Nephron (organoid): ENCODE results near the gene GBF1.

Experiments
- H3K27ac Mint-ChIP-seq, 3 experiments: 2 replicates each; pipeline ENCODE4 v1.8.0; 2020; ENCODE audit warnings: mixed read lengths in 3 of 3, mild to moderate bottlenecking in 2 of 3, moderate library complexity in 1 of 3
- H3K27me3 Mint-ChIP-seq: 2 replicates; pipeline ENCODE4 v1.8.0; 2021; ENCODE audit warnings: low read depth, mild to moderate bottlenecking, moderate library complexity, mixed read lengths
- H3K36me3 Mint-ChIP-seq: 2 replicates; pipeline ENCODE4 v1.8.0; 2020; ENCODE audit warnings: low read depth, mixed read lengths
- H3K4me1 Mint-ChIP-seq: 2 replicates; pipeline ENCODE4 v1.8.0; 2020; ENCODE audit warnings: mixed read lengths
- H3K4me3 Mint-ChIP-seq, 3 experiments: 2 replicates each; pipeline ENCODE4 v1.8.0; 2020; ENCODE audit warnings: mild to moderate bottlenecking in 3 of 3, mixed read lengths in 3 of 3, moderate library complexity in 2 of 3
- H3K9me3 Mint-ChIP-seq: 2 replicates; pipeline ENCODE4 v1.8.0; 2020; ENCODE audit warnings: mixed read lengths
- TF ChIP-seq, protein P1 (sequence below), 3 experiments: fragments of 200-600 bp; sonication (generic); IDR thresholded peaks; one replicate each; pipeline ENCODE4 v1.5.0; 2021; ENCODE audit warnings: antibody characterized with exemption in 3 of 3; ENCODE audit not compliant: unreplicated experiment in 3 of 3

GBF1 gene

DNA sequence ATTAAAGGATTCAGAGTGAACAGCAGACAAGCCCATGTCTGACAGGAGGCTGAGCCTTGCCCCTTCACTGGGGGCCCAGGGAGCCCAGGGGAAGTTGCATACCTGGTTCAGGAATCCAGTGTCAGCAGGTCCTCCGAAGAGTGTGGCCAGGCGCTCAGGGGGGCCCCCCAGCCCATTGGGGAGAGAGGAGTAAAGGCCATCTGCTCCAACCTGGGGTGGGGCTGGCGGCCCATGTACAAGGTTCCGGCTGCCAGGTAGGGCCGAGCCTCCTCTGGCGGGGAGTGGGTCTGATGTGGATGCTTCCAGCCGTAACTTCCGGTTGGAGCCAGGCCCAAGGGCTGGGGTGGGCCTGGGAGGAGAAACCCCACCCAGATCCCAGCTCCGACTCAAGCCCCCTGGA, 171.0 kb downstream of the GBF1 start:
- TF ChIP-seq, protein P1, sequence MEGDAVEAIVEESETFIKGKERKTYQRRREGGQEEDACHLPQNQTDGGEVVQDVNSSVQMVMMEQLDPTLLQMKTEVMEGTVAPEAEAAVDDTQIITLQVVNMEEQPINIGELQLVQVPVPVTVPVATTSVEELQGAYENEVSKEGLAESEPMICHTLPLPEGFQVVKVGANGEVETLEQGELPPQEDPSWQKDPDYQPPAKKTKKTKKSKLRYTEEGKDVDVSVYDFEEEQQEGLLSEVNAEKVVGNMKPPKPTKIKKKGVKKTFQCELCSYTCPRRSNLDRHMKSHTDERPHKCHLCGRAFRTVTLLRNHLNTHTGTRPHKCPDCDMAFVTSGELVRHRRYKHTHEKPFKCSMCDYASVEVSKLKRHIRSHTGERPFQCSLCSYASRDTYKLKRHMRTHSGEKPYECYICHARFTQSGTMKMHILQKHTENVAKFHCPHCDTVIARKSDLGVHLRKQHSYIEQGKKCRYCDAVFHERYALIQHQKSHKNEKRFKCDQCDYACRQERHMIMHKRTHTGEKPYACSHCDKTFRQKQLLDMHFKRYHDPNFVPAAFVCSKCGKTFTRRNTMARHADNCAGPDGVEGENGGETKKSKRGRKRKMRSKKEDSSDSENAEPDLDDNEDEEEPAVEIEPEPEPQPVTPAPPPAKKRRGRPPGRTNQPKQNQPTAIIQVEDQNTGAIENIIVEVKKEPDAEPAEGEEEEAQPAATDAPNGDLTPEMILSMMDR (IDR thresholded peaks at IDR 0.05; ENCODE audit: unreplicated experiment in 3 of 3), result no peak
- Mint-ChIP-seq H3K4me3 (peak overlapping the region; percentile 6 to 21 (median 19)), H3K4me1 (peaks cover 16% of the 10 kb centered on the region), H3K27me3 (peaks cover 46% of the 10 kb centered on the region), H3K36me3 (no peaks in the 10 kb centered on the region), H3K27ac (no peak overlapping the region), H3K9me3 (no peaks in the 10 kb centered on the region)

DNA sequence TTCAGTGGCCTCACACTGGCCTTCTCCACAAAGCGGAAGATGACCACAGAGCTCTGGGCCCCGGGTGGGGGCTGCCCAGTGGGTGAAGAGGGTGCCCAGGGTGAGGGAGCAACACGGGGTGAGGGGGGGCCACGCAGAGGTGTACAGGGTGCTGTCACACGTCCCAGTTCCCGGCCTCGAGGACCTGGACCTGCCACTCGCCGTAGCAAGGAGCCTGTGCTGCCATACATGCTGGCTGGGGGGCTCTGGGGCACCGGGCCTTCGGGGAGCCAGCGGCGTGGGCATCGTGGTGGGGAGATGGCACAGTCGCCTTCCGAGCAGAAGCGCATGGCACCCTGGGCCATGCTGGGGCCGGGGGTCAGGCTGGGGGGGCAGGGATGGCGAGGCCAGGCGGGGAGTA, 171.4 kb downstream of the GBF1 start:
- Mint-ChIP-seq H3K4me1 (peaks cover 13% of the 10 kb centered on the region), H3K4me3 (no peak overlapping the region), H3K36me3 (no peaks in the 10 kb centered on the region), H3K27ac (no peak overlapping the region), H3K27me3 (peaks cover 43% of the 10 kb centered on the region), H3K9me3 (no peaks in the 10 kb centered on the region)
- TF ChIP-seq, protein P1 (IDR thresholded peaks at IDR 0.05; ENCODE audit: unreplicated experiment in 3 of 3), result no peak

DNA sequence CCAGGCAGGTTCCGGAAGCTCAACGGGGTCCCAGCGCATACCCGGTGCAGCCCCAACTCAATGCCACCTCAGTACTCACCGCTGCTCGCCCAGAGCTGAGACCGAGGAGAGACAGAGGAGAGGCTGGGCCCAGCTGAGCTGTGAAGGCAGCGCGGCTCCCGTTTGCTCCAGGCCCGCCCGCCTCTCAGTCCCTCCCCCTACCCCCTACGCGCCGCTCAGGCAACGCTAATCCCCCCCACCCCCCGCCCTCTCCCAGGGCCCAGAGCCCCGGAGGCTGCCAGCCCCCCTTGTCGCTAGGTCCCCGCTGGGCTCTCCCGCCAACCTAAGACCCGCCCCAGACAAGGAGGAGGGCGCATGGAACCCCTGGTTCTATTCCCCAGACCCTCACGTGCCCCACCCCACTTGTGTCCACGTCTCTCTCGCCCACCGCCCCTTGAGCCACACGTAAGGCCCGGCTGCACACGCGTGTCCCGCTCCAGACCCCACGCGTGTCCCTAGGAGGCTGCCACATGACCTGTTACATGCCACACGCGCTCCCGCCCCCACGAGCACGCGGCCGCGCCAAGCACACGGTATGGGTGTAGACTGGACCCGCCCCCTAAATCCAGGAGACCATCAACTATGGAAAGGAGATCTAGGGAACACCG, 173.4 kb downstream of the GBF1 start, which contains the start of gene PSD:
Gene PSD, minus strand, starts transcription at position 164 of the 647 bp plus-strand sequence. CDS start 1,747 bp downstream, outside the sequence.
- peak within 1 kb of the TSS; percentile 92 to 95 (median 95) for H3K4me3 Mint-ChIP-seq
- peaks cover 41% of the 10 kb centered on the region for H3K27me3 Mint-ChIP-seq
- H3K27ac Mint-ChIP-seq, result peak within 1 kb of the TSS in 1 of 3 experiments; percentile 51
- peaks cover 3% of the 10 kb centered on the region for H3K36me3 Mint-ChIP-seq
- no peaks in the 10 kb centered on the region for H3K9me3 Mint-ChIP-seq
- TF ChIP-seq, protein P1 (IDR thresholded peaks at IDR 0.05; ENCODE audit: unreplicated experiment in 3 of 3), result no peak
- peaks cover 13% of the 10 kb centered on the region for H3K4me1 Mint-ChIP-seq

DNA sequence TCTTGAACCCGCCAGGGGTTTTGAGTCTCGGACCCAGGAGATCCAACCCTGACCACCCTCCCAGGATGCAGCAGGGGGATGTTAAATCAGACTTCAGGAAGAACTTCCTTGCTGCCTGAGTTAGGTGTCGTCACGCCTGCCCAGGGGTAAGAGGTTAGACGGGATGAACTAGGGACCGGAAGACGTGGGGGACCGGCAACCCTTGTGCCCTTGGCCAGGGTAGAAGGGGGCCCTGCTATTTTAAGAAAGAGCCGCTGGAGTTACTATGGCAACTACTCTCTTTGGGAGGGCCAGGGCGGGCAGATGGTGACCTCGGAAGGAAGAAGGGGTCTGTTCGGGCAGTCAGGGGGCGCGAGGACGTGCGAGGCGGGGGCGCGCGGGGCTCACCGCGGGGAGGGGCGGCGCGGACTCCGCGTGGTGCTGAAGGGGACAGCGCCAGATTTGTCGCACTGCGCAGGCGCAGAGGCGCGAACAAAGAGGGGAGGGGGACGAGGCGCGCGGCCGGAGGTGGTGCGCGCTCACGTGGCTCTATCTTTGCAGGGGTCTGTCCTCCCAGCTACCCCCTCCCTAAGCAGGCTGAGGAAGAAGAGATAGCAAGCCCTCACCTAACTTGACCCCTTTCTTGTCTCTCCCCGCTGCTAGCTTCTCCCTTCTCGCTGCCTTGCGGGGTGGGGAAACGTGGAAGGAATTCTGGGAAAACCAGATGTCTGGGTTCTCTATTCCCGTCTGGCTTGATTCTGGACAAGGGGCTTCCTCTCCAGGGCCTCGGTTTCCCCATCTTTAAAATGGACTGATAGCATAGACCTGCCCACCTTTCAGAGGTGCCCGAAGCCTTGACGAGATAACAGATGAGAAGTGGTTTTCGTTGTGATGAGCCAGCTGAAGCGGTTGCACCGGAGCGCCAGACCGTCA, 174.2 kb downstream of the GBF1 start:
- H3K27ac Mint-ChIP-seq, result peak overlapping the region in 1 of 3 experiments; percentile 51
- no peaks in the 10 kb centered on the region for H3K9me3 Mint-ChIP-seq
- H3K4me3 Mint-ChIP-seq, result peak overlapping the region; percentile 92 to 95 (median 95)
- H3K36me3 Mint-ChIP-seq, result peaks cover 3% of the 10 kb centered on the region
- H3K4me1 Mint-ChIP-seq, result peaks cover 13% of the 10 kb centered on the region
- peaks cover 36% of the 10 kb centered on the region for H3K27me3 Mint-ChIP-seq
- TF ChIP-seq, protein P1 (IDR thresholded peaks at IDR 0.05; ENCODE audit: unreplicated experiment in 3 of 3), result no peak

DNA sequence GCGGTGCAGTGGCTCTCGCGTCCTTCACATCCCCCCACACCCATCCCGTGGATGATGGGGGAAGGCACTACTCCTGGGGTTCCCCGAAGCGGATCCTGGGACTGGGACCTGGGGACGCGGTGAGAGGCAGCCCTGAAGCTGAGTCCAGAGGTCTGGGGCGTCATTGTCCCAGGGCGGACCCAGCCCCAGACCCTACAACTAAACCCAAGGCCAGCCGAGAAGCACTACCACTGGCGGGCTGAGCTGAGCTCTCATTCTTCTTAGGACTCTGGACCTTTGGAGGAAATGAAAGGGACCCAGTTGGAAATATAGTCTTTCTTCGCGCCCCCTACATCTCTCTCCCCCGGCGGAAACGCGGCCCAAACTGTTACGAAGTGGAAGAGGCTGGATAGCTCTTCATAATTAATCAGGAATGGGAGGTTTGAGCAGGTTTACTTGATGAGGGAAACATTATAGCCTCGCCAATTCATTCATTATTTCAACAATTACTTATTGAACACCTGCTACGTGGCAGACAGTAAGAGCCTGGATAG, 174.9 kb downstream of the GBF1 start:
- H3K4me1 Mint-ChIP-seq, result peaks cover 13% of the 10 kb centered on the region
- H3K36me3 Mint-ChIP-seq, result peaks cover 3% of the 10 kb centered on the region
- H3K27me3 Mint-ChIP-seq, result peaks cover 33% of the 10 kb centered on the region
- TF ChIP-seq, protein P1 (IDR thresholded peaks at IDR 0.05; ENCODE audit: unreplicated experiment in 3 of 3), result no peak
- H3K27ac Mint-ChIP-seq, result peak overlapping the region; percentile 90 to 98 (median 97)
- no peaks in the 10 kb centered on the region for H3K9me3 Mint-ChIP-seq
- peak overlapping the region; percentile 92 to 95 (median 95) for H3K4me3 Mint-ChIP-seq
